ENCODE measurements around the gene GPR150. TPM values are rescaled to one million over a fixed set of nuclear protein-coding genes. Genes with fewer than 3 reads are reported as not detected.

Gene GPR150
- polyA plus RNA-seq, 1 donor from 2014 or later = 0.66 TPM

DNA sequence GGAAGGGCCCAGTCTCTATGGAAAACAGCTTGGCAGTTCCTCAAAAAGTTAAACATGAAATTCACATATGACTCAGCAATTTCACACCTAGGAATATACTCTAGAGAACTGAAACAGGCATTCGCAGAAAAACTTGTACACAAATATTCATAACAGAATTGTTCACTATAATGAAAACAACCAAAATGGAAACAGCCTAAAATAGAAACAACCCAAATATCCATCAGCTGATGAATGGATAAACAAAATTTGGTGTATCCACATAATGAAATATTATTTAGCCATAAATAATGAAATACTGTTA, 4.8 kb upstream of the GPR150 start:
- peaks cover 6% of the 10 kb centered on the region for H3K36me3 Mint-ChIP-seq
- H3K27ac Mint-ChIP-seq = no peak overlapping the region
- H3K4me1 Mint-ChIP-seq = peaks cover 10 to 15% (median 14%) of the 10 kb centered on the region in 3 donors
- H3K27me3 Mint-ChIP-seq = peaks cover 3% of the 10 kb centered on the region
- H3K9me3 Mint-ChIP-seq = peaks cover 0 to 7% (median 6%) of the 10 kb centered on the region in 3 donors
- no peak overlapping the region for H3K4me3 Mint-ChIP-seq

DNA sequence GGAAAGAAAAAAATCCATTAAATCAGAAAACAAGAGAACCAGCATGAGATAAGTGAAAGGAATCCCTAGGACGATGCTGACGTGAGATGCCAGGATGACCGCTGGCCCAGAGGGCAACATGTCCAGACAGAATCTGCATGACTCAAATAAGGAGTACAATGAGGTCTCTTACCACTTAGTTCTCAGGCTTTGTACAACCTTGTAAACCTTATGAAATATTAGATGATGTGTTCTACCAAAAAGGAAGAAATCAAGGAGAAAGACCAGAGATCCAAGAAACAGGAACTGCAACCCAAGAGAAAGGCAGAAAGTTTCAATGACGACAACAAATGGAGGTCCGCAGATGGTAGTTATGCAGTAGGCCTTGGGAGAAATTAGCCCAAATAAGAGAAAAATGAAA, 2.8 kb upstream of the GPR150 start:
- H3K4me1 Mint-ChIP-seq = peaks cover 14 to 20% (median 19%) of the 10 kb centered on the region in 3 donors
- peaks cover 0 to 7% (median 6%) of the 10 kb centered on the region in 3 donors for H3K9me3 Mint-ChIP-seq
- H3K27ac Mint-ChIP-seq = no peak overlapping the region
- peaks cover 3% of the 10 kb centered on the region for H3K27me3 Mint-ChIP-seq
- H3K36me3 Mint-ChIP-seq = peaks cover 6% of the 10 kb centered on the region
- peak overlapping the region in 1 of 4 donors; percentile 80 for H3K4me3 Mint-ChIP-seq

DNA sequence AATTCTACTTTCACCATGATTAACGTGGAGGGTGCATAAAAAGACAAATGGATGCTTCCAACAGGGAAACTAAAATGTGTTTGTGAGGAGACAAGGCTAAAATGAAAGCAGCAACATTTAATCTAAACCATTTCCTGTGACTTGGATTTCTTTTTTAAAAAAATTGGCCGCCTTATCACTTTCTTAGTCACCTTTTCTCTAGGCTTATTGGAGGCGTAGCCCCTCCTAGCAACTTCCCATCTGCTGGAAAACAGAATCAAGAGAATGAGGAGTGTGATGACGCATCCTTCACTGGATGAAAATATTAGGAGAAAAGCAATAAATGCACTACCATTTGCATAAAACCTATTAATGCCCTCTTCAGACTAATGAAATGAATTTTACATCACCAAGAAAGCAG, 791 bp upstream of the GPR150 start:
- Mint-ChIP-seq H3K4me3 (peak overlapping the region; percentile 84 to 96 (median 90)), H3K9me3 (no peaks in the 10 kb centered on the region), H3K36me3 (no peaks in the 10 kb centered on the region), H3K27me3 (peaks cover 3% of the 10 kb centered on the region), H3K27ac (peak overlapping the region in 1 of 3 donors; percentile 47), H3K4me1 (peaks cover 23 to 33% (median 27%) of the 10 kb centered on the region in 3 donors)

DNA sequence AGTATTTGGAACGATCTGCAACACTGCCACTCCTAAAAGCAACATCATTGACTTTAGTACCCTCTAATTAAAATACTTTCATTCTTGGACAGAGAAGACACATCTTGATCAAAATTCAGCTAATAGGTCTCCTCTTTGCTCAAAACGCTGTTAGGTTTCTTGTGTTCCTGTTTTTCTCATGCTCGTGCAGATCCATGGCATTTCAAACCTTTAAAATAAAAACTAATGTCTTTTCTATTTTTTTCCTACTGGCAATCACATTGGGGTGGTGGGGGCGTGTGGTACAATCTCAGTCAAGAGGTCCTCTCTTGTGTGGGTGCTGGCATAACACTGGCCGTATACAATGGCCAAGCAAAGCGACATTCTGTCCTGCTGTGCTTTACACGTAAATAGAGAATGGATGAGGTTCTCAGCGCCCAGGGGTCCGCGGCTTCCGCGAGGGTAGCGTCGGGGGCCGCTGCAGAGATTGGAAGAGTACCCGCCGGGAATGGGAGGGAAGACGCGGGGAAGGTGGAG, 315 bp upstream of the GPR150 start:
- H3K4me3 Mint-ChIP-seq = peak overlapping the region; percentile 84 to 96 (median 90)
- H3K9me3 Mint-ChIP-seq = no peaks in the 10 kb centered on the region
- no peaks in the 10 kb centered on the region for H3K36me3 Mint-ChIP-seq
- H3K4me1 Mint-ChIP-seq = peaks cover 23 to 33% (median 27%) of the 10 kb centered on the region in 3 donors
- peak overlapping the region; percentile 20 to 90 (median 47) for H3K27ac Mint-ChIP-seq
- peaks cover 3% of the 10 kb centered on the region for H3K27me3 Mint-ChIP-seq

DNA sequence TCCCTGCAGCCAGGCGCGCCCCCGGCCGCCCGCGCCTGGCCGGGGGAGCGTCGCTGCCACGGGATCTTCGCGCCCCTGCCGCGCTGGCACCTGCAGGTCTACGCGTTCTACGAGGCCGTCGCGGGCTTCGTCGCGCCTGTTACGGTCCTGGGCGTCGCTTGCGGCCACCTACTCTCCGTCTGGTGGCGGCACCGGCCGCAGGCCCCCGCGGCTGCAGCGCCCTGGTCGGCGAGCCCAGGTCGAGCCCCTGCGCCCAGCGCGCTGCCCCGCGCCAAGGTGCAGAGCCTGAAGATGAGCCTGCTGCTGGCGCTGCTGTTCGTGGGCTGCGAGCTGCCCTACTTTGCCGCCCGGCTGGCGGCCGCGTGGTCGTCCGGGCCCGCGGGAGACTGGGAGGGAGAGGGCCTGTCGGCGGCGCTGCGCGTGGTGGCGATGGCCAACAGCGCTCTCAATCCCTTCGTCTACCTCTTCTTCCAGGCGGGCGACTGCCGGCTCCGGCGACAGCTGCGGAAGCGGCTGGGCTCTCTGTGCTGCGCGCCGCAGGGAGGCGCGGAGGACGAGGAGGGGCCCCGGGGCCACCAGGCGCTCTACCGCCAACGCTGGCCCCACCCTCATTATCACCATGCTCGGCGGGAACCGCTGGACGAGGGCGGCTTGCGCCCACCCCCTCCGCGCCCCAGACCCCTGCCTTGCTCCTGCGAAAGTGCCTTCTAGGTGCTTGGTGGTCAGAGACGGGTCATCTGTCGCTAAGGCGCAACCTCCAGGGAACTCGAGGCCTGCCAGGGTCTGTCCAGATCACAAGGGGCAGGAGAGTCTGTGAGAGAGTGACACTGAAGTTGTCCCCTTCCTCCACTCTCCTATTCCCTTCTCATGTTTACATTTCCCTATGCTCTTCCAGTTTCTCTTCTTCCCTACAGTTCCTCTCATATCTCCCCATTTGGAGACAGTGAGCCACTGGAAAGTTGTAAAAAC, 1.3 kb downstream of the GPR150 start:
- Mint-ChIP-seq H3K9me3 (no peaks in the 10 kb centered on the region), H3K4me3 (peak overlapping the region; percentile 80 to 92 (median 86)), H3K27ac (peak overlapping the region; percentile 62 to 98 (median 65)), H3K4me1 (peaks cover 23 to 33% (median 27%) of the 10 kb centered on the region in 3 donors), H3K27me3 (peaks cover 3% of the 10 kb centered on the region), H3K36me3 (no peaks in the 10 kb centered on the region)

DNA sequence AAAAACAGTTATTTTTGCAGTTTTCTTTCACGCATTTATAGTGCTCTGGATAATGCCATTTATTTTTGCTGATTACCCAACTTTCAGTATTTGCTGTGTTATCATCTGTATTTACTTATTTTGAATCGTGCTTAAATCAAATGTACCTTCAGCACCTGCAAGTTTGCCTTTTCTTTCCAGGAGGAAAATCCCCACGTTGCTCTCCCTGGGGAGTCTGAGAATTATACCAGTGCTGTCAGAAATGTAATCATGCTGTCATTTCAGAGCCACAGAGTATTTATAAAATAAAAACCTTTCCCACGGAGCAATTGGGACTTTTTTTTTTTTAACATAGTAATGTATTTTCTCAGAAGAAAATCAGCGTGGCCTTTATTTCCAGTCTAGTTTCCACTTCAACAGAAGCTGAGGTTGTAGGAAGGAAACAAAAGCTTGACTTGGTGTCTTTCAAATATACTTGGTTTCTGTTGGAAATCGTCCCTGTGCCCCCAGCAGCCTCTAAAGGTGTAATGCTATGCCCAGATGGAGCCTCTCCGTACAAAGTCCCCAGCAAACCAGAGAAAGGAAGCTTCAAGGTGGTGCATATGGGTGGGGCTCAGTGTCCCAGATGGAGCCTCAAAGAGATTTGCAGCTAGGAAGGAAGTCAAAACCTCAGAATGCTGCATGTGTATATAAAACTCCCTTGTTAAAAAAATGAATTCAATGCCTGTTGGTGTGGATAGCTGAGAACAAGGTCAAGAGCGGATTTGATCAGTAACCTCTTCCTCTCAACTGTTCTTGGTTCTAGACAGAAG, 2.1 kb downstream of the GPR150 start:
- Mint-ChIP-seq H3K27me3 (peaks cover 3% of the 10 kb centered on the region), H3K27ac (peak overlapping the region; percentile 62 to 98 (median 65)), H3K4me3 (peak overlapping the region; percentile 80 to 92 (median 86)), H3K36me3 (no peaks in the 10 kb centered on the region), H3K9me3 (no peaks in the 10 kb centered on the region), H3K4me1 (peaks cover 23 to 33% (median 27%) of the 10 kb centered on the region in 3 donors)

DNA sequence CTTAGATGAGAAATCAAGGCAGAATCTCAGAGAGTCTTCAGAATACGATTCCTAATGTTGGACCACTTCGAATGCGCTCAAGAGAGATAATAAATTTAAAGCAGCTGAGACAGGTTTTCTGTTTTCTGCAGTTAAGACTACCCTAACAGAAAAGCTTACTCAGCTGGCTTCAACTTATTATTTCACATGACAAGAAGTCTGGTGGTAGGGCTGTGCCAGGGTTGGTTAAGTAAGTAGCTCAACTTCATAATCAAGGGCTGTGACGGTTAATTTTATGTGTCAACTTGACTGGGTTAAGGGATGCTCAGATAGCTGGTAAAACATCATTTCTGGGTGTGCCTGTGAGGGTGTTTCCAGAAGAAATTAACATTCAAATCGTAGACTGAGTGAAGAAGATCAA, 3.8 kb downstream of the GPR150 start:
- Mint-ChIP-seq H3K4me3 (peak overlapping the region in 2 of 4 donors; percentile 22 to 35), H3K27me3 (peaks cover 3% of the 10 kb centered on the region), H3K4me1 (peaks cover 20 to 29% (median 21%) of the 10 kb centered on the region in 3 donors), H3K9me3 (no peaks in the 10 kb centered on the region), H3K36me3 (no peaks in the 10 kb centered on the region), H3K27ac (no peak overlapping the region)

DNA sequence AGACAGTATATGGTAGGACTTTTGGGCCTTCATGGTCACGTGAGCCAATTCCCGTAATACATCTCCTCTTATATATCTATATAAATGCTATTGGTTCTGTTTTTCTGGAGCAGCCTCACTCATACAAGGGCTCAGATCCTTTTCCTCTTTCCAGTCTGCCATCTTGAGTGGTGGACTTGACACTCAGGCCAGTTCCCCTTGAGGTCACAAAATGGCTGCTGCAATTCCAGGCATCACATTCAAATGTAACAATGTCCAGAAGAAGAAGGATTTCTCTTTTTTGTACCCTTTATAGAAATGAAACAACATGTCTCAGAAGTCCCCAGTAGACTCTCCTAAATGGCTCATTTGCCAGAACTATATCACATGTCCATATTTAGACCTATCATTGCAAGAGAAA, 4.5 kb downstream of the GPR150 start:
- peaks cover 18 to 25% (median 19%) of the 10 kb centered on the region in 3 donors for H3K4me1 Mint-ChIP-seq
- peak overlapping the region in 1 of 3 donors; percentile 5 for H3K27ac Mint-ChIP-seq
- peaks cover 3% of the 10 kb centered on the region for H3K27me3 Mint-ChIP-seq
- H3K4me3 Mint-ChIP-seq = peak overlapping the region in 1 of 4 donors; percentile 22
- H3K9me3 Mint-ChIP-seq = no peaks in the 10 kb centered on the region
- H3K36me3 Mint-ChIP-seq = no peaks in the 10 kb centered on the region

DNA sequence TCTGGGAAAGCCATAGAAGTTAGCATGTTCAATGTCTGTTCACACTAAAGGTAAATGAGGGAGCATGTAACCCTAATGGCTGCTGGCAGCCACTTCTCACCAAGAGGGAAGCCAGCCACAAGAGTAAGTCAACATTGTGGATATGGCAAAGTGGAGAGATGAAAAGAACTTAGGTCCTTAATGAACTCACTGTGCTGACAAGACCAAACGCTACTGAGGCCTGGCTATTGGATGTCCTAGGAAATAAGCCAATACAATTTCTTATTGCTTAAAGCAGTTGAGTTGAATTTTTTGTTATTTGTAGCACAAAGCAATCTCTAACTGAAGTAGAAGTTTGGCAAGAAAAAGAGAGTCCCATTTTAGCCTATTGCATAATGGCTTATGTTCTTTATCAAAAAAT, 6.8 kb downstream of the GPR150 start:
- Mint-ChIP-seq H3K27me3 (no peaks in the 10 kb centered on the region), H3K9me3 (no peaks in the 10 kb centered on the region), H3K36me3 (no peaks in the 10 kb centered on the region), H3K4me3 (no peak overlapping the region), H3K4me1 (peaks cover 11 to 20% (median 14%) of the 10 kb centered on the region in 3 donors), H3K27ac (no peak overlapping the region)

DNA sequence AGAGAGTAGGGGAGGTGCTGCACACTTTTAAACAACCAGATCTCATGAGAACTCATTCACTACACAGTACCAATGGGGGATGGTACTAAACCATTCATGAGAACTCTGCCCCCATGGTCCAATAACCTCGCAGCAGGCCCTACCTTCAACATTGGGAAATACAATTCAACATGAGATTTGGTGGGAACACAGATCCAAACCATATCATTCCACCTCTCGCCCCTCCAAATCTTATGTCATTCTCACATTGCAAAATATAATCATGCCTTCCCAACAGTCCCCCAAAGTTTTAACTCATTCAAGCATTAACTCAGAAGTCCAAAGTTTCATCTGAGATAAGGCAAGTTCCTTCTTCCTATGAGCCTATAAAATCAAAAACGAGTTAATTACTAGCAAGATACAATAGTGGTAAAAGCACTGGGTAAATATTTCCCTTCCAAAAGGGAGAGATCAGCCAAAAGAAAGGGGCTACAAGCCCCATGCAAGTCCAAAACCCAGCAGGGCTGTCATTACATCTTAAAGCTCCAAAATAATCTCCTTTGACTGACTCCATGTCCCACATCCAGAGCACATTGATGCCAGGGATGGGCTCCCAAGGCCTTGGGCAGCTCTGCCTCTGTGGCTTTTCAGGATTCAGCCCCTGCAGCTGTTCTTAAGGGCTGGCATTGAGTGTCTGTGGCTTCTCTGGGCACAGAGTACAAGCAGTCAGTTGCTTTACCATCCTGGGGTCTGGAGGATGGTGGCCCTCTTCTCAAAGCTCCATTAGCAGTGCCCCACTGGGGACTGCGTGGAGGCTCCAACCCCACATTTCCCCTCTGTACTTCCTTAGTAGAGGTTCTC, 8.3 kb downstream of the GPR150 start:
- H3K4me1 Mint-ChIP-seq = peaks cover 9 to 17% (median 10%) of the 10 kb centered on the region in 3 donors
- peaks cover 0 to 6% (median 6%) of the 10 kb centered on the region in 3 donors for H3K9me3 Mint-ChIP-seq
- H3K4me3 Mint-ChIP-seq = no peak overlapping the region
- no peaks in the 10 kb centered on the region for H3K27me3 Mint-ChIP-seq
- no peaks in the 10 kb centered on the region for H3K36me3 Mint-ChIP-seq
- H3K27ac Mint-ChIP-seq = no peak overlapping the region

DNA sequence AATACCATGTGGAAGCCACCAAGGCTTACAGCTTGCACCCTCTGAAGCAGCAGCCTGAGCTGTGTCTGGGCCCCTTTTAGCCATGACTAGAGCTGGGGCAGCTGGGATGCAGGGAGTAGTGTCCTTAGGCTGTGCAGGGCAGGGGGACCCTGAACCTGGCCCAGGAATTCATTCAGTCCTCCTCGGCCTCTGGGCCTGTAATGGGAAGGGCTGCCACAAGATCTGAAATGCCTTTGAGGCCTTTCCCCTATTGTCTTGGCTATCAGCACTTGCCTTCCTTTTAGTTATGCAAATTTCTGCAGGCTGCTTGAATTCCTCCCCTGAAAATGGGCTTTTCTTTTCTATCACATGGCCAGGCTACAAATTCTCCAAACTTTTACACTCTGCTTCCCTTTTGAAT, 9.0 kb downstream of the GPR150 start:
- H3K27ac Mint-ChIP-seq = no peak overlapping the region
- peaks cover 10 to 13% (median 12%) of the 10 kb centered on the region in 3 donors for H3K4me1 Mint-ChIP-seq
- no peak overlapping the region for H3K4me3 Mint-ChIP-seq
- peaks cover 0 to 6% (median 6%) of the 10 kb centered on the region in 3 donors for H3K9me3 Mint-ChIP-seq
- H3K36me3 Mint-ChIP-seq = no peaks in the 10 kb centered on the region
- H3K27me3 Mint-ChIP-seq = no peaks in the 10 kb centered on the region

DNA sequence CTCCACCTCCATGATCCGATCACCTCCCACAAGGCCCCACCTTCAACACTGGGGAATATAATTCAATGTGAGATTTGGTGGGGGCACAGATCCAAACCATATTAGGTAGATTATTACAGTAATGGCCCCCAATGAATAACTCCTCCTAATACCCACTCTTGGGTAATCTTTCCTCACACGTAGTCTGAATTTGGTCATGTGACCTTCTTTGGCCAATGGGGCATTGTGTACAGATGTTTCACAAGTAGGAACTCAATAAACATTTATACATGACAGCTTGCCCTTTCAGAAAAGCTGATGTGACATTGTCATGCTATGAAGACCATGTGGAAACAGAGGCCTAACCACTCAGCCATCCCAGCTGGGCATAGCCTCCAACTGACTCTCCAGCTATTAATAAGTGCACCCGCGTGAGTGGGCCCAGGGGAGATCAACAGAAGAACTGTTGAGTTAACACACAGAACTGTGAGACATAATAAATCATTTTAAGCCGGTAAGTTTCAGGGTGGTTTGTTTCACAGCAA, 10.6 kb downstream of the GPR150 start:
- Mint-ChIP-seq H3K9me3 (peaks cover 0 to 6% (median 6%) of the 10 kb centered on the region in 3 donors), H3K27ac (no peak overlapping the region), H3K4me1 (peaks cover 10 to 13% (median 12%) of the 10 kb centered on the region in 3 donors), H3K4me3 (no peak overlapping the region), H3K36me3 (no peaks in the 10 kb centered on the region), H3K27me3 (no peaks in the 10 kb centered on the region)

DNA sequence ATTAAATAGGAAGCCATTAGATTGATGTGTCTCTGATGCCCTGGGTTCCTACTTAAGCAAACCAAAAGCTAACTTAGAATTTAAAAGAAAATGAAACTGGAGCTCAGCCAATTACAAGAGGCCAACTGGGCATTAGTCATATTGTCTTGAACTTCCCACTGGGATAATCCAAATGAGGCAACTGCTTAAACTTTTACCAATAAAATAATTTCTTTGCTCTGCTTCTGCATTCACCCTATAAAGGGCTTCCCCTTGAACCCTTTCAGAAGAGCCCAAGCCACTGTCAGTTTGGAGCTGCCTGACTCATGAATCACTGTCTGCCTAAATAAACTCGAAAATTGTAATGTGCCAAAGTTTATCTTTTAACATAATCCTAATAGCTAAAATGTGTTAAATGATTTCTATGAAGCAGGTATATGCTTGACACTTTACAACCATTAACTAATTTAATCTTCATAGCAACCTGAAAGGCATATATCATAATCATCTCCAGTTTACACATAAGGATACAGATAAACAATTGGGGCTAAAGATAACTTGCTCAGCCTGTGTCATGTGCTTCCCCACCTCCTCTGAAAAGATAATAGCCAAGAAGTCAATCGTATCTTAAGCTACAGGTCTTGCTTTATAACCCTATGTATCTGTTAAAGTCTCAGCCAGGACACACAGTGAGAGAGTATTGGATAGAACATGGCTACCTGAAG, 11.5 kb downstream of the GPR150 start:
- no peaks in the 10 kb centered on the region for H3K36me3 Mint-ChIP-seq
- H3K4me3 Mint-ChIP-seq = no peak overlapping the region
- H3K27me3 Mint-ChIP-seq = peaks cover 2% of the 10 kb centered on the region
- H3K27ac Mint-ChIP-seq = peak overlapping the region; percentile 16 to 92 (median 79)
- peaks cover 10 to 13% (median 12%) of the 10 kb centered on the region in 3 donors for H3K4me1 Mint-ChIP-seq
- peaks cover 0 to 6% (median 6%) of the 10 kb centered on the region in 3 donors for H3K9me3 Mint-ChIP-seq

Data from IgD-negative memory B cell (primary cell).